HG03103 (cell line): Measurements from ENCODE around the gene GIPC2.
"Not testable (repeated sequence)": the region's sequence is repeated elsewhere in the genome, so short reads cannot be mapped to it uniquely, and the experiment has no call there.

Source experiments
- ATAC-seq: cut with Tn5 transposase; IDR thresholded peaks from one replicate; pipeline ENCODE4 v1.9.1; 2021; ENCODE audit warnings: low read depth; ENCODE audit not compliant: unreplicated experiment

Gene GIPC2

GRCh38 chr1:78061825-78062523 is 16.2 kb downstream of the GIPC2 start:
- no peak for ATAC-seq

- not testable (repeated sequence) for ATAC-seq
Observed at GRCh38 chr1:78064886-78065285, 19.1 kb downstream of the GIPC2 start.

GRCh38 chr1:78068681-78069283 is 23.0 kb downstream of the GIPC2 start:
- ATAC-seq: no peak

- no peak for ATAC-seq
Observed at GRCh38 chr1:78069784-78070183, 24.0 kb downstream of the GIPC2 start.

- no peak for ATAC-seq
Observed at GRCh38 chr1:78070210-78070609, 24.4 kb downstream of the GIPC2 start.

- peak; percentile 49 for ATAC-seq
Observed at GRCh38 chr1:78070758-78071157, 25.0 kb downstream of the GIPC2 start.

- ATAC-seq: no peak
Observed at GRCh38 chr1:78071696-78072095, 25.9 kb downstream of the GIPC2 start.

GRCh38 chr1:78072216-78072615 is 26.4 kb downstream of the GIPC2 start:
- no peak for ATAC-seq

GRCh38 chr1:78073441-78073840 is 27.7 kb downstream of the GIPC2 start:
- ATAC-seq: no peak

- no peak for ATAC-seq
Observed at GRCh38 chr1:78075621-78076020, 29.9 kb downstream of the GIPC2 start.

- no peak for ATAC-seq
Observed at GRCh38 chr1:78078358-78078757, 32.6 kb downstream of the GIPC2 start.

- ATAC-seq: no peak
Observed at GRCh38 chr1:78079580-78079979, 33.8 kb downstream of the GIPC2 start.

- no peak for ATAC-seq
Observed at GRCh38 chr1:78080767-78081166, 35.0 kb downstream of the GIPC2 start.

GRCh38 chr1:78081980-78082860 is 36.5 kb downstream of the GIPC2 start:
- no peak for ATAC-seq

GRCh38 chr1:78084639-78085038 is 38.9 kb downstream of the GIPC2 start:
- ATAC-seq: not testable (repeated sequence)

- ATAC-seq: no peak
Observed at GRCh38 chr1:78086697-78087096, 40.9 kb downstream of the GIPC2 start.

- no peak for ATAC-seq
Observed at GRCh38 chr1:78088015-78088414, 42.2 kb downstream of the GIPC2 start.

GRCh38 chr1:78088486-78088885 is 42.7 kb downstream of the GIPC2 start:
- no peak for ATAC-seq

- no peak for ATAC-seq
Observed at GRCh38 chr1:78089010-78089409, 43.2 kb downstream of the GIPC2 start.

- no peak for ATAC-seq
Observed at GRCh38 chr1:78090472-78091133, 44.8 kb downstream of the GIPC2 start.
